K562 (cell line): Measurements from ENCODE around the gene APBA2. TPM values are rescaled to one million over a fixed set of nuclear protein-coding genes. Genes with fewer than 3 reads are reported as not detected.

Source experiments
- ATAC-seq: fragments of 200-7000 bp; cut with Tn5 transposase; 3 replicates; pipeline ENCODE4 v1.9.1; 2020; ENCODE audit warnings: moderate library complexity
- BruUV-seq: library from RNA; stranded (reverse); fragments of 400-500 nt; replicated peaks from 2 replicates; lab custom pipeline; 2021; lab: Mats Ljungman, UMichigan
- CTCF ChIA-PET: fragments of 300-600 bp; formaldehyde crosslinking; extraction: SDS; loops from one replicate; lab custom pipeline; 2021; ENCODE audit warnings: low intra/inter-chr PET ratio; lab: Yijun Ruan, JAX
- POLR2A ChIA-PET: fragments of 300-600, 350-650 bp; sonication (Branson Sonifier 250); formaldehyde crosslinking; extraction: SDS; loops from one replicate; lab custom pipeline; 2021; ENCODE audit warnings: antibody characterized with exemption, inconsistent platforms; lab: Yijun Ruan, JAX
- DNase-seq, 4 experiments: peaks; one replicate each; pipeline versions ENCODE4 v3.0.0 to v3.0.0-alpha.2; 2011 to 2018; ENCODE audit warnings: low spot score in 3 of 4, mixed read lengths in 3 of 4; ENCODE audit errors: extremely low read depth in 1 of 4
- FAIRE-seq: peaks from 2 replicates; lab custom pipeline; 2011; peaks lifted over from hg19 to GRCh38; lab: Jason Lieb, UNC
- H2AFZ ChIP-seq: 2 replicates; pipeline ENCODE4 v1.6.0; 2011; ENCODE audit warnings: low read depth, low read length, control low read depth, inconsistent platforms
- H3K27ac ChIP-seq: fragments of 200-600 bp; 3 replicates; pipeline ENCODE4 v1.8.0; 2011; ENCODE audit warnings: low read depth, mild to moderate bottlenecking, control low read depth, inconsistent platforms, low read length, moderate library complexity, mixed read lengths; ENCODE audit errors: extremely low read depth
- H3K27me3 ChIP-seq, 2 experiments: fragments of 300-600 bp in 1 of 2; 2 replicates in 1 of 2; 3 replicates in 1 of 2; pipeline versions ENCODE4 v1.6.0 to v1.8.0; 2011; ENCODE audit warnings: inconsistent platforms in 2 of 2, low read length in 2 of 2, mild to moderate bottlenecking in 1 of 2, mixed read lengths in 1 of 2, moderate library complexity in 1 of 2; ENCODE audit not compliant: control insufficient read depth in 2 of 2, insufficient read depth in 2 of 2
- H3K36me3 ChIP-seq: fragments of 300-600 bp; 3 replicates; pipeline ENCODE4 v1.8.0; 2011; ENCODE audit warnings: mild to moderate bottlenecking, low read length, inconsistent platforms; ENCODE audit not compliant: control insufficient read depth, insufficient read depth
- H3K4me1 ChIP-seq, 2 experiments: fragments of 200-600 bp in 1 of 2; replicated peaks in 1 of 2; 2 replicates in 1 of 2; 3 replicates in 1 of 2; pipeline versions ENCODE4 v1.5.1 to v1.8.0; 2011; ENCODE audit warnings: inconsistent platforms in 2 of 2, low read length in 2 of 2, mild to moderate bottlenecking in 1 of 2, mixed read lengths in 1 of 2, moderate library complexity in 1 of 2; ENCODE audit not compliant: control insufficient read depth in 2 of 2, insufficient read depth in 2 of 2
- H3K4me2 ChIP-seq: 2 replicates; pipeline ENCODE4 v1.6.1; 2011; ENCODE audit warnings: low read length, control low read depth, inconsistent platforms, mixed read lengths; ENCODE audit not compliant: insufficient read depth
- H3K4me3 ChIP-seq: fragments of 200-600 bp; sonication (generic), shearing (Covaris generic); 2 replicates; pipeline ENCODE4 v1.5.1; 2016; ENCODE audit warnings: control low read depth, inconsistent platforms
- H3K79me2 ChIP-seq: fragments of 200-600 bp; 3 replicates; pipeline ENCODE4 v1.8.0; 2011; ENCODE audit warnings: low read length, inconsistent platforms; ENCODE audit not compliant: control insufficient read depth, insufficient read depth
- H3K9ac ChIP-seq, 2 experiments: 2 replicates each; pipeline versions ENCODE4 v1.6.0 to v1.6.1; 2011; ENCODE audit warnings: low read depth in 2 of 2, low read length in 2 of 2, control low read depth in 1 of 2, inconsistent platforms in 1 of 2, mild to moderate bottlenecking in 1 of 2, mixed read lengths in 1 of 2; ENCODE audit not compliant: insufficient read depth in 1 of 2
- H3K9me1 ChIP-seq: one replicate; pipeline ENCODE4 v1.6.0; 2011; ENCODE audit warnings: inconsistent platforms, mild to moderate bottlenecking, low read length, moderate library complexity; ENCODE audit not compliant: control insufficient read depth, insufficient read depth
- H3K9me3 ChIP-seq: replicated peaks from 2 replicates; pipeline ENCODE4 v1.5.1; 2011; ENCODE audit warnings: low read depth, low read length, inconsistent platforms; ENCODE audit not compliant: control insufficient read depth, insufficient read depth
- H4K20me1 ChIP-seq: replicated peaks from 2 replicates; pipeline ENCODE4 v1.6.1; 2011; ENCODE audit warnings: low read length, inconsistent platforms, mixed read lengths; ENCODE audit not compliant: control insufficient read depth, insufficient read depth
- DPF2 ChIP-seq: fragments of 450-650 bp; IDR thresholded peaks from 2 replicates; pipeline ENCODE4 v1.6.1; 2016
- LEF1 ChIP-seq: fragments of 450-650 bp; IDR thresholded peaks from 2 replicates; pipeline ENCODE4 v1.6.1; 2016; ENCODE audit warnings: mild to moderate bottlenecking
- MTF1 ChIP-seq: fragments of 250-450 bp; sonication (Bioruptor Pico); IDR thresholded peaks from 2 replicates; pipeline ENCODE4 v1.9.0; 2021; ENCODE audit warnings: moderate library complexity, mild to moderate bottlenecking, inconsistent platforms, borderline replicate concordance
- NEUROD1 ChIP-seq: fragments of 150-350 bp; IDR thresholded peaks from 2 replicates; pipeline ENCODE4 v1.6.1; 2014; ENCODE audit warnings: borderline replicate concordance, low read length, low read depth; ENCODE audit not compliant: partially characterized antibody
- WGBS: fragments of 100-300 bp; shearing (Covaris generic); methylation state at CpG from one replicate; pipeline ENCODE4 v1.1.6; 2016; ENCODE audit warnings: low coverage, mixed read lengths; ENCODE audit not compliant: insufficient coverage; ENCODE audit errors: missing lambda C conversion rate; 5-methylcytosine and 5-hydroxymethylcytosine counted together
- in situ Hi-C: fragments of 300-500 bp; cut with MboI; formaldehyde crosslinking; loops from 4 replicates; pipeline ENCODE4 v1.15.0; 2018; ENCODE audit warnings: inconsistent platforms, mixed read lengths
- intact Hi-C: fragments of 100-400 bp; cut with micrococcal nuclease; formaldehyde crosslinking; loops from 2 replicates; pipeline ENCODE4 v1.14.2; 2022
- polyA plus RNA-seq, 8 experiments: library from polyadenylated mRNA; depleted of rRNA in 4 of 8; stranded (reverse) in 5 of 8; unstranded in 3 of 8; fragments of >200 nt; fragmentation: Nextera tagmentation in 2 of 8; fragmentation: Illumina TruSeq in 1 of 8; extraction: Ambion mirVana in 2 of 8; extraction: Trizol in 1 of 8; gene quantifications; 2 replicates each; pipeline versions ENCODE4 v1.2.1 to v1.2.3, GENCODE V29; 2011 to 2014; ENCODE audit warnings: inconsistent platforms in 1 of 8, missing spikeins in 1 of 8
- total RNA-seq, 7 experiments: library from RNA; depleted of rRNA in 6 of 7; stranded (reverse); fragments of >200 nt in 6 of 7; fragmentation: Illumina TruSeq in 2 of 7; extraction: Trizol in 2 of 7; gene quantifications; 2 replicates each; pipeline versions ENCODE4 v1.2.1 to v1.2.3, GENCODE V29; 2011 to 2021; ENCODE audit warnings: low replicate concordance in 1 of 7

APBA2 gene
- total and polyA plus RNA-seq, 9 of the 15 experiments (the other 6 are each of a cell fraction or from before 2014, with no cell fraction given), result 0.24 to 40.9 (median 25.2) TPM

DNA sequence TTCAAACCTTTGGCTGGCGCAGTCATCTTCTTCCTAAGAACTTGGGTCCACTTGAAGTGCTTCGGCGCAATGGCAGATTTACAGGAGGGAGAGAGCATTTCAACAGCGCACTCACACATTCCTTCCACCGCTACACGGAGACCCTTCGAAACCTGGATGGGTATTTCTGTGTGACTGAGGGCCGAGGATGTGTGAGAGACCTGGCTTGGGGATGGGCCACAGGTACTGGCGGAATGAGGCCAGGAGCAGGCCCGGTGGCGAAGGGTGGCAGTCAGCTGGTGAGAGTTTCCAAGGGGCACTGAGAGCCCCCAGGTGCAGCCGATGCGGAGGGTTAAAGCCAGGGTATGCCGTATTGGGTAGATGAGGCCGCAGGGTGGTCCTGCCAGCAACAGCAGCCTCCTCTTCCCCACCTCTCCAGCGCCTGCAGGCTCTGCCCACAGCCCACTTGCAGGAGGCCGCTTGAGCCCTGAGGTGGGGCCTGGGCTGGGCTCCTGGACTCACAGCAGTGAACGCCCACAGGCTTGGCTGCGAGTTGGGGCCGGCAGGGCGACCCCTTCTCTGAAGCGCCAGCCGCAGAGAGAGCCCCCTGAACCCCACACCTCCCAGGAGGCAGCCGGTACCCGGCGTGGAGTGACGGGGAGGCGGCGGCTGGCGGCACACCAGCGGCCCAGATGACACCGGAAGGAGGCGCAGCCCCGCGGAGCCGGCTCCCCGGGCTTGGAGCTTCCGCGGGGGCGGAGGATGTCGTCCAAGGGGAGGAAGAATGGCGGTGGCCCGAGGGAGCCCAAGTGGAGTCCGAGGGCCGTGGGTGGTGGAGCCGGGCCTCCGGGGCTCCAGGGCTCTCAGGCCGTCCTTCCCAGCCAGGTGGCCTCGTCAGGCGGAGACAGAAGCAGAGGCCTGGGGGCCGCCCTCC, 217.4 kb downstream of the APBA2 start:
- peaks cover 39% of the 10 kb centered on the region; the same call in 2 of the 3 replicates for H3K36me3 ChIP-seq
- no peak for ATAC-seq
- TF ChIP-seq MTF1 (CRISPR knock-in tag) (no peak), NEUROD1 (no peak), DPF2 (no peak), LEF1 (no peak)
- TF ChIP-seq, all 486 proteins: peak for 0
- Histone ChIP-seq H3K27me3 (no peaks in the 10 kb centered on the region), H4K20me1 (no peaks in the 10 kb centered on the region), H2AFZ (no peak overlapping the region), H3K4me2 (no peak overlapping the region), H3K79me2 (no peaks in the 10 kb centered on the region), H3K9ac (no peak overlapping the region), H3K9me3 (no peaks in the 10 kb centered on the region), H3K9me1 (peaks cover 2% of the 10 kb centered on the region), H3K4me3 (no peak overlapping the region), H3K27ac (no peak overlapping the region), H3K4me1 (no peaks in the 10 kb centered on the region)
- CTCF ChIA-PET, result no interaction called here
- 97% methylated on average over 32 of the region's 51 CpGs for WGBS
- in situ Hi-C loops (no loop called here), intact Hi-C loops (no loop called here)
- POLR2A ChIA-PET, result no interaction called here
- FAIRE-seq, result no peak
- BruUV-seq, result no TSS peak
- DNase-seq, result no peak
